IMR-90 (cell line): ENCODE results near the gene HES1. TPM values are rescaled to one million over a fixed set of nuclear protein-coding genes. Genes with fewer than 3 reads are reported as not detected.

ENCODE experiments used
- ATAC-seq: fragments of 200-7000 bp; cut with Tn5 transposase; 2 replicates; pipeline ENCODE4 v1.9.1; 2020; ENCODE audit warnings: low read depth, mild to moderate bottlenecking, moderate library complexity
- BruUV-seq: library from RNA; stranded (reverse); fragments of 400-500 nt; replicated peaks from 2 replicates; lab custom pipeline; 2021; lab: Mats Ljungman, UMichigan
- CTCF ChIA-PET: fragments of 300-600 bp; formaldehyde crosslinking; extraction: SDS; loops from one replicate; lab custom pipeline; 2021; ENCODE audit warnings: antibody characterized with exemption; lab: Yijun Ruan, JAX
- POLR2A ChIA-PET: fragments of 300-600 bp; sonication (Branson Sonifier 250); formaldehyde crosslinking; loops from one replicate; lab custom pipeline; 2022; ENCODE audit warnings: antibody characterized with exemption; ENCODE audit not compliant: unreplicated experiment; lab: Charles Lee
- DNase-seq: peaks from one replicate; pipeline ENCODE4 v3.0.0; 2013
- H2AFZ ChIP-seq: replicated peaks from 2 replicates; pipeline ENCODE3; 2013; ENCODE audit warnings: low read length, mild to moderate bottlenecking; ENCODE audit not compliant: poor library complexity
- H2AK5ac ChIP-seq: 2 replicates; pipeline ENCODE4 v1.6.1; 2013; ENCODE audit warnings: low read depth, low read length, inconsistent platforms
- H2AK9ac ChIP-seq: replicated peaks from 2 replicates; pipeline ENCODE3; 2013; ENCODE audit warnings: mild to moderate bottlenecking, low read depth, low read length, moderate library complexity; ENCODE audit not compliant: poor library complexity
- H2BK120ac ChIP-seq: 2 replicates; pipeline ENCODE4 v1.6.1; 2013; ENCODE audit warnings: low read depth, low read length, inconsistent platforms
- H2BK15ac ChIP-seq: 3 replicates; pipeline ENCODE4 v1.6.1; 2013; ENCODE audit warnings: low read depth, low read length, inconsistent platforms
- H2BK20ac ChIP-seq: 2 replicates; pipeline ENCODE4 v1.6.1; 2013; ENCODE audit warnings: low read depth, mild to moderate bottlenecking, inconsistent platforms, low read length, moderate library complexity
- H2BK5ac ChIP-seq: 2 replicates; pipeline ENCODE4 v1.6.1; 2013; ENCODE audit warnings: mild to moderate bottlenecking, low read depth, low read length, inconsistent platforms; ENCODE audit not compliant: poor library complexity, severe bottlenecking
- H3K14ac ChIP-seq: replicated peaks from 2 replicates; pipeline ENCODE4 v1.6.1; 2013; ENCODE audit warnings: low read depth, low read length, inconsistent platforms
- H3K18ac ChIP-seq: 2 replicates; pipeline ENCODE4 v1.6.1; 2013; ENCODE audit warnings: low read depth, low read length, control low read depth
- H3K23ac ChIP-seq: 2 replicates; pipeline ENCODE4 v1.6.1; 2013; ENCODE audit warnings: low read depth, low read length, inconsistent platforms
- H3K27ac ChIP-seq: 2 replicates; pipeline ENCODE4 v1.5.1; 2013; ENCODE audit warnings: mild to moderate bottlenecking, control low read depth, low read length; ENCODE audit not compliant: insufficient read depth
- H3K27me3 ChIP-seq: 2 replicates; pipeline ENCODE4 v1.6.1; 2013; ENCODE audit warnings: low read length; ENCODE audit not compliant: control insufficient read depth, insufficient read depth
- H3K36me3 ChIP-seq: 2 replicates; pipeline ENCODE4 v1.6.1; 2013; ENCODE audit warnings: low read length, mixed read lengths; ENCODE audit not compliant: control insufficient read depth, insufficient read depth
- H3K4ac ChIP-seq: 2 replicates; pipeline ENCODE4 v1.6.1; 2013; ENCODE audit warnings: low read depth, low read length, inconsistent platforms
- H3K4me1 ChIP-seq: 2 replicates; pipeline ENCODE4 v1.6.1; 2013; ENCODE audit warnings: low read length, mixed read lengths; ENCODE audit not compliant: control insufficient read depth, insufficient read depth
- H3K4me2 ChIP-seq: 2 replicates; pipeline ENCODE4 v1.6.1; 2013; ENCODE audit warnings: low read depth, mild to moderate bottlenecking, control low read depth, low read length, moderate library complexity
- H3K4me3 ChIP-seq: 2 replicates; pipeline ENCODE4 v1.5.1; 2013; ENCODE audit warnings: low read depth, mild to moderate bottlenecking, control low read depth, low read length, moderate library complexity; ENCODE audit not compliant: insufficient read depth
- H3K56ac ChIP-seq: 2 replicates; pipeline ENCODE4 v1.6.1; 2013; ENCODE audit warnings: low read length, inconsistent platforms; ENCODE audit not compliant: insufficient read depth; ENCODE audit errors: extremely low read depth
- H3K79me1 ChIP-seq, 2 experiments: 2 replicates each; pipeline ENCODE4 v1.6.1; 2013; ENCODE audit warnings: low read length in 2 of 2, inconsistent platforms in 1 of 2, low read depth in 1 of 2
- H3K9ac ChIP-seq: 2 replicates; pipeline ENCODE4 v1.6.1; 2013; ENCODE audit warnings: low read depth, low read length, control low read depth
- H3K9me1 ChIP-seq: 2 replicates; pipeline ENCODE4 v1.6.1; 2013; ENCODE audit warnings: low read length, inconsistent platforms; ENCODE audit not compliant: insufficient read depth
- H3K9me3 ChIP-seq: 2 replicates; pipeline ENCODE4 v1.6.1; 2013; ENCODE audit warnings: low read length; ENCODE audit not compliant: control insufficient read depth, insufficient read depth
- H4K20me1 ChIP-seq: 2 replicates; pipeline ENCODE4 v1.6.1; 2013; ENCODE audit warnings: low read length, inconsistent platforms; ENCODE audit not compliant: insufficient read depth
- H4K5ac ChIP-seq: 2 replicates; pipeline ENCODE4 v1.6.1; 2013; ENCODE audit warnings: mild to moderate bottlenecking, low read depth, low read length, control low read depth
- H4K8ac ChIP-seq, 2 experiments: 2 replicates each; pipeline ENCODE4 v1.6.1; 2013; ENCODE audit warnings: low read depth in 2 of 2, low read length in 2 of 2, control low read depth in 1 of 2, inconsistent platforms in 1 of 2
- H4K91ac ChIP-seq: 2 replicates; pipeline ENCODE4 v1.6.1; 2013; ENCODE audit warnings: low read depth, low read length, inconsistent platforms; ENCODE audit not compliant: insufficient read depth
- BHLHE40 ChIP-seq: fragments of 150-350 bp; IDR thresholded peaks from 2 replicates; pipeline ENCODE4 v1.6.1; 2016; ENCODE audit warnings: mild to moderate bottlenecking, low read depth, low read length
- CHD1 ChIP-seq: IDR thresholded peaks from 2 replicates; pipeline ENCODE4 v1.6.1; 2012; ENCODE audit warnings: low read depth, low read length, improper control_type of control experiment
- MXI1 ChIP-seq: IDR thresholded peaks from 2 replicates; pipeline ENCODE4 v1.6.1; 2012; ENCODE audit warnings: low read depth, mild to moderate bottlenecking, low read length, moderate library complexity, borderline replicate concordance
- NFE2L2 ChIP-seq: fragments of 150-350 bp; IDR thresholded peaks from 2 replicates; pipeline ENCODE4 v1.6.1; 2016; ENCODE audit warnings: low read depth, mild to moderate bottlenecking, low read length
- WGBS, 2 experiments: methylation state at CpG; one replicate each; pipeline versions ENCODE4 v1.1.5 to v1.1.7; 2013; ENCODE audit warnings: missing lambda C conversion rate in 2 of 2; ENCODE audit not compliant: insufficient read length in 1 of 2; ENCODE audit errors: extremely low coverage in 2 of 2; 5-methylcytosine and 5-hydroxymethylcytosine counted together
- dilution Hi-C: fragments of 300-500 bp; cut with HindIII; formaldehyde crosslinking; loops from one replicate; pipeline ENCODE4 v1.14.3; 2018; ENCODE audit warnings: low sequenced_read_pairs; ENCODE audit not compliant: unreplicated experiment
- in situ Hi-C: fragments of 300-500 bp; cut with MboI; formaldehyde crosslinking; loops from 3 replicates; pipeline ENCODE4 v1.14.3; 2019; ENCODE audit warnings: low sequenced_read_pairs, inconsistent platforms, mixed read lengths
- intact Hi-C: fragments of 100-400 bp; cut with micrococcal nuclease; formaldehyde crosslinking; loops from 2 replicates; pipeline ENCODE4 v1.10.0; 2022
- polyA plus RNA-seq, 3 experiments: library from polyadenylated mRNA; depleted of rRNA; stranded (reverse); fragments of >200 nt; gene quantifications; 2 replicates each; pipeline ENCODE4 v1.2.3, GENCODE V29; 2012; ENCODE audit warnings: low replicate concordance in 1 of 3
- total RNA-seq: library from RNA; depleted of rRNA; stranded (reverse); fragments of >200 nt; gene quantifications from 2 replicates; pipeline ENCODE4 v1.2.3, GENCODE V29; 2012

Gene HES1
- total and polyA plus RNA-seq, 2 of the 4 experiments (the other 2 are of a cell fraction): 3.6 to 6.7 TPM

DNA sequence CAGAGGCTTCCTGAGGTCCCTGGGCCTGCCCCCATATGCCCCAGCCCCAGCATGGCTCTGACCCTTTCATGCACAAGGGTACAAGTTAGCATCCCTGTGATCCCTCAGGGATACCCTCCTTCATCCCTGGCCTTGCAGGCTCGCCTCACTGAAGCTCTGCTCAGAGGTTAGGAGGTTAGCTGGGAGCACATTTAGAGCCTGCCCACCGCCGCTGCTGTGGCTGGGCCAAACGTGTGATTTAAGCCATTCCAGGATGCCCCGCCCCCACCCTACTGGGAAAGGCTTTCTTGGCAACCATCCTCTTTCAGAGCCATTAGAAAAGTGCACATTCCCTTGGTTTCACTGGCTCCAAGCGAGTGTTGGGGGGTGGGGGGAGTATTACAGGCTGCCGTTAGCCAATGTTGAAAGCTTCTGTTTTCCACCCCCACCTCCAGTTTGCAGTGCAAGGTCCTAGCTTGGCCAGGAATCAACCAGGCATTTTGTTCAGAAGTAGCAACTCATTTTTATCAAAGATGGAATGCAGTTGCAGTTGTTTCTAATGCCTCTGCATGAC, 6.3 kb upstream of the HES1 start:
- CTCF ChIA-PET: no interaction called here
- Histone ChIP-seq H3K27ac (no peak overlapping the region), H2AK5ac (no peak overlapping the region), H2BK5ac (no peak overlapping the region), H3K4me3 (no peak overlapping the region), H3K14ac (no peak overlapping the region), H3K36me3 (no peaks in the 10 kb centered on the region), H3K79me1 (no peaks in the 10 kb centered on the region), H4K5ac (no peak overlapping the region), H2AFZ (no peak overlapping the region), H3K23ac (no peak overlapping the region), H2AK9ac (no peak overlapping the region), H3K9me3 (no peaks in the 10 kb centered on the region), H3K9ac (no peak overlapping the region), H4K91ac (no peak overlapping the region), H3K27me3 (peaks cover 44% of the 10 kb centered on the region), H2BK15ac (no peak overlapping the region), H3K4me1 (peaks cover 6% of the 10 kb centered on the region; the same call in 1 of the 2 replicates), H3K4me2 (no peak overlapping the region), H3K56ac (no peak overlapping the region), H2BK20ac (no peak overlapping the region), H3K18ac (no peak overlapping the region), H3K9me1 (no peaks in the 10 kb centered on the region), H3K4ac (no peak overlapping the region), H2BK120ac (no peak overlapping the region), H4K8ac (no peak overlapping the region), H4K20me1 (no peaks in the 10 kb centered on the region)
- in situ Hi-C loops: no loop called here
- ATAC-seq (no peak), DNase-seq (no peak)
- dilution Hi-C loops: no loop called here
- intact Hi-C loops: loop anchor here (10.0 kb wide), 1 partner anchor 275 kb away; no protein-coding TSS in a partner anchor
- POLR2A ChIA-PET: no interaction called here
- BruUV-seq: no TSS peak
- no CpG with 5 or more reads among the region's 7 CpGs for WGBS, 2 experiments
- TF ChIP-seq NFE2L2 (no peak), BHLHE40 (no peak), CHD1 (no peak), MXI1 (no peak)
